Chondrocyte (in vitro differentiated cells): ENCODE data around the gene TREM1. TPM values are rescaled to one million over a fixed set of nuclear protein-coding genes. Genes with fewer than 3 reads are reported as not detected.

Experiments used
- DNase-seq: peaks from one replicate; pipeline ENCODE4 v3.0.0; 2021; ENCODE audit warnings: mixed read lengths, low spot score
- H3K27ac Mint-ChIP-seq: one replicate; pipeline ENCODE4 v1.8.0; 2021; ENCODE audit warnings: mild to moderate bottlenecking, moderate library complexity, mixed read lengths; ENCODE audit not compliant: unreplicated experiment
- H3K27me3 Mint-ChIP-seq: 2 replicates; pipeline ENCODE4 v1.8.0; 2021; ENCODE audit warnings: low read depth, mixed read lengths
- H3K36me3 Mint-ChIP-seq: 2 replicates; pipeline ENCODE4 v1.8.0; 2021; ENCODE audit warnings: low read depth, mixed read lengths
- H3K4me1 Mint-ChIP-seq: 2 replicates; pipeline ENCODE4 v1.8.0; 2021; ENCODE audit warnings: low read depth, mild to moderate bottlenecking, mixed read lengths
- H3K4me3 Mint-ChIP-seq: one replicate; pipeline ENCODE4 v1.8.0; 2021; ENCODE audit warnings: mild to moderate bottlenecking, moderate library complexity, mixed read lengths; ENCODE audit not compliant: unreplicated experiment
- H3K9me3 Mint-ChIP-seq: 2 replicates; pipeline ENCODE4 v1.8.0; 2021; ENCODE audit warnings: low read depth, mixed read lengths
- CTCF ChIP-seq: fragments of 200-600 bp; sonication (generic); IDR thresholded peaks from 2 replicates; pipeline ENCODE4 v1.5.0; 2021; ENCODE audit warnings: antibody characterized with exemption, mild to moderate bottlenecking, moderate library complexity
- total RNA-seq: library from RNA; stranded (reverse); gene quantifications from 3 replicates; pipeline ENCODE4 v1.2.1, GENCODE V29; 2021

Gene TREM1
- total RNA-seq, 1 donor from 2014 or later = 0.25 TPM

- H3K27me3 Mint-ChIP-seq = peaks cover 6% of the 10 kb centered on the region
- TF ChIP-seq CTCF = no peak
- no peak for DNase-seq
- H3K9me3 Mint-ChIP-seq = peaks cover 25% of the 10 kb centered on the region
- H3K4me1 Mint-ChIP-seq = peaks cover 16% of the 10 kb centered on the region
- H3K36me3 Mint-ChIP-seq = peaks cover 4% of the 10 kb centered on the region
- H3K4me3 Mint-ChIP-seq = no peak overlapping the region
- no peak overlapping the region for H3K27ac Mint-ChIP-seq
Measured at GRCh38 chr6:41262401-41262800, 24.1 kb downstream of the TREM1 start.

GRCh38 chr6:41258196-41258493 is 28.3 kb downstream of the TREM1 start:
- peaks cover 12% of the 10 kb centered on the region for H3K9me3 Mint-ChIP-seq
- no peak overlapping the region for H3K27ac Mint-ChIP-seq

GRCh38 chr6:41257369-41258195 is 28.9 kb downstream of the TREM1 start:
- Mint-ChIP-seq H3K4me1 (peaks cover 32% of the 10 kb centered on the region), H3K36me3 (no peaks in the 10 kb centered on the region), H3K9me3 (peaks cover 10% of the 10 kb centered on the region), H3K27me3 (peaks cover 3% of the 10 kb centered on the region), H3K27ac (peak overlapping the region; percentile 70), H3K4me3 (no peak overlapping the region)
- TF ChIP-seq CTCF = no peak
- no peak for DNase-seq

More at GRCh38 chr6:41258196-41258493, 28.3 kb downstream of the TREM1 start:
- H3K36me3 Mint-ChIP-seq = peaks cover 2% of the 10 kb centered on the region
- no peak for TF ChIP-seq CTCF
- H3K4me3 Mint-ChIP-seq = no peak overlapping the region
- no peak for DNase-seq
- H3K27me3 Mint-ChIP-seq = no peaks in the 10 kb centered on the region
- H3K4me1 Mint-ChIP-seq = peaks cover 32% of the 10 kb centered on the region

- no peak for TF ChIP-seq CTCF
- Mint-ChIP-seq H3K36me3 (no peaks in the 10 kb centered on the region), H3K27me3 (peaks cover 11% of the 10 kb centered on the region), H3K9me3 (no peaks in the 10 kb centered on the region), H3K4me1 (peaks cover 32% of the 10 kb centered on the region), H3K27ac (peak overlapping the region; percentile 70), H3K4me3 (no peak overlapping the region)
- no peak for DNase-seq
Measured at GRCh38 chr6:41256383-41256782, 30.1 kb downstream of the TREM1 start.

GRCh38 chr6:41255638-41256246 is 30.7 kb downstream of the TREM1 start:
- no peaks in the 10 kb centered on the region for H3K36me3 Mint-ChIP-seq
- H3K27me3 Mint-ChIP-seq = peaks cover 11% of the 10 kb centered on the region
- DNase-seq = no peak
- no peaks in the 10 kb centered on the region for H3K9me3 Mint-ChIP-seq
- peaks cover 32% of the 10 kb centered on the region for H3K4me1 Mint-ChIP-seq
- no peak overlapping the region for H3K27ac Mint-ChIP-seq
- TF ChIP-seq CTCF = no peak
- no peak overlapping the region for H3K4me3 Mint-ChIP-seq
